Urothelium cell line (cell line): ENCODE data around the gene LRBA.
"Not testable (repeated sequence)": the region's sequence is repeated elsewhere in the genome, so short reads cannot be mapped to it uniquely, and the experiment has no call there.

Experiments
- DNase-seq: peaks from one replicate; pipeline ENCODE4 v3.0.0; 2011; ENCODE audit warnings: low spot score, mixed read lengths
- FAIRE-seq: peaks from 2 replicates; lab custom pipeline; 2011; peaks lifted over from hg19 to GRCh38; lab: Jason Lieb, UNC

Gene LRBA

DNA sequence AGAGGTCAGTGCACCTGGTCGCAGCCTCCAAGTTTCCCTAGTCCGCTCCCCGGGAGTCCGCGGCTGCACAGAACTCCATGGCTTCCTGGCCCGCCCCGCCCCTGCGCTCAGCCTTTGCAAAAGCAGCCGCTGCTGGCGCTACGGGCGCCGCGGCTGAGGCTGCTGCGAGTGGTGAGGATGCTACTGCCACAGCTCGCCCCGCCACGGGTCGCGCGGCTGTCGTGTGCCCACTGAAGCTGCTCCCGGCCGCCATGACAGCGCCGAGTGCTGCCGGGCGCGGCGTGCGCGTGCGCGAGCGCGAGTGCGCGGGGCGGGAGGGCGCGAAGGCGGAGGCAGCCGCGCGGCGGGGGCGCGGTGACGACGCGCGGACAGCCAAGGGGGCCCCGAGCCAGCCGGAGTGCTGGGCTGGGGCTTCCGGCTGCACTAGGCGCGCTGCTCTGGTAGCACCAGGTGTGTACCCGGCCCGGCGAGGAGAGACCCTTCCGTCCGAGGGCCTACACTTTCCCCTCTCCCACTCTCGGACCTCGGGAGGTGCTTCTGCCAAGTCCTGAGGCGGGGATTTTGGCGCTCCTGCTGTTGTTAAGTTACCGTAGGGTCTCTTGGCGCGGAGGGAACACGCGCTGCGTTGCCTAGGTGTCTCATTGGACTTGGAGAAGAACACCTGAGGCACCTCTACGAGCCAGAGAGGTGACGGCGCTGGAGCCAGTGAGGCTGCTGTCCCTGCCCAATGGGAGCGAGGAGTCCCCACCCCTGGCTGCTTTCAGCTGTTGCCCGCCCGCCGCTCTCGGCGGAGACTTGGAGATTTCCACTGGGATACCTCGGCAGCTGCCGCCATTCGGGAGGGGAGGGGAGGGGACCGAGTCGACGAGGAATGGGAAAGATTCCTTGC lies 619 bp upstream of the LRBA start:
- FAIRE-seq = peak; percentile 70

GRCh38 chr4:151013944-151014343 lies 1.1 kb downstream of the LRBA start:
- DNase-seq (no peak), FAIRE-seq (no peak)

More for the DNA sequence above, 619 bp upstream of the LRBA start:
- DNase-seq = peak; percentile 91

- FAIRE-seq (no peak), DNase-seq (no peak)
Measured at GRCh38 chr4:151013491-151013890, 1.6 kb downstream of the LRBA start.

- no peak for DNase-seq
- FAIRE-seq = no peak
Measured at GRCh38 chr4:151012820-151013219, 2.3 kb downstream of the LRBA start.

GRCh38 chr4:151012376-151012775 lies 2.7 kb downstream of the LRBA start:
- DNase-seq = no peak
- no peak for FAIRE-seq

DNA sequence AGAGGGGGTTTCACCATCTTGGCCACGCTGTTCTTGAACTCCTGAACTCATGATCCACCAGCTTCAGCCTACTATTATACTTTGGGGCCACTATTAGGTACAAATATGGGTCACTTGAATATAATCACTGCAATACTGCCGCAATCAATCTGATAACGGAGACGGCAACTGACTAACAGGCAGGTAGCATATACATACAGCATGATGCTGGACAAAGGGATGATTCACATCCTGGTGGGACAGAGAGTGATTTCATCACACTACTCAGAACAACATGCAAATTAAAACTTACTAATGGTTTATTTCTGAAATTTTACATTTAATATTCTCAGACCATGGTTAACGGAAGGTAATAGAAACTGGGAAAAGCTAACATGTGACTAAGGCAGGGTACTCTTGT lies 10.9 kb downstream of the LRBA start:
- DNase-seq (no peak), FAIRE-seq (no peak)

DNA sequence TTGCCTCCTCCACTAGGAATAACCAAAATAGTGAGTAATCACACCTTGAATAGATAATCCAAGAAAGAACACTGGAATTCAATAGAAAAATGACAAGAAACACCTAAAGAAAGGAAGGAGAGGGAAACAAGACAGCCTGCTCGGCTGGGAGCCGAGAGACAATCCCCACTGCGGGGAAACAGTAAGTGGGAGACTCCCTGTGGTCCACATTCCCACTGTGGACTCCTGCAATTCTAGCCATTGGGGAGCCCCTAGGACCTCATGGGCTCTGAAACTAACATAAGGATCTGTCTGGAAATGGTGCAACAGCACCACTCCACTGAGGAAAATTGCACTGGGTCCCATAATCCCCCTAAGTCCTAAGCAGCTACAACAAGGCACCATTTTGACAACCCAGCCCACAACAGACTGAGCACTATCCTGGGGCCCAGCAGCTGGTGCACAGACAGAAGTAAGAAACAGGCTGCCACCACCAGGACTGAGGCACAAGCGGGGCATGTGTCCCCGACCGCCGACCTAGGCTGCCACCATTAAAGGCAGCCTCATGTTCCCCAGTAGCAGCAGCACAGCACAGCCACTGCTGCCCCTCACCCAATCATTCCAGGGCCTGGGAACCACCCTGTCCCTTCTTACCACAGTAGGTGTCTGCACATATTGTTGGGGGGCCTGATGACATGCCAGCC lies 14.2 kb downstream of the LRBA start:
- DNase-seq (no peak), FAIRE-seq (no peak)

- DNase-seq (no peak), FAIRE-seq (no peak)
Measured at GRCh38 chr4:150999086-150999485, 16.0 kb downstream of the LRBA start.

DNA sequence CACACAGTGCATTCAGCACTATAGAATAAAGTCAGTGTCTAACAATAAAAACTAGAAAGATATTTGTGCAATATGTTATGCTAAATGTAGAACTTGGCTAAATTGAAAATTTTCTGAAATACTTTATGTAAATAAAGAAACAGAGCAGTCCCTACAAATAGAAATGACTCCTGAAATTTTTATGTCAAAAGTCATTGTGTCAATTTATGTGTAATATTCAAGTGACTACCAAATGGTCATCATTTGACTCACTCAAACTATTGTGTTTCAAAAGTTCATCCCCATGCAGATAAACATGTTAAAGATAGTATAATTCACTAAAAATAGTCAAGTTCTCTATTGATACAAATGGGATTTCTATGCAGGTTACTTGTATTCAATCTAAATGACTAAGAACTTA lies 17.9 kb downstream of the LRBA start:
- no peak for FAIRE-seq
- no peak for DNase-seq

GRCh38 chr4:150994721-150995120 lies 20.4 kb downstream of the LRBA start:
- no peak for DNase-seq
- no peak for FAIRE-seq

DNA sequence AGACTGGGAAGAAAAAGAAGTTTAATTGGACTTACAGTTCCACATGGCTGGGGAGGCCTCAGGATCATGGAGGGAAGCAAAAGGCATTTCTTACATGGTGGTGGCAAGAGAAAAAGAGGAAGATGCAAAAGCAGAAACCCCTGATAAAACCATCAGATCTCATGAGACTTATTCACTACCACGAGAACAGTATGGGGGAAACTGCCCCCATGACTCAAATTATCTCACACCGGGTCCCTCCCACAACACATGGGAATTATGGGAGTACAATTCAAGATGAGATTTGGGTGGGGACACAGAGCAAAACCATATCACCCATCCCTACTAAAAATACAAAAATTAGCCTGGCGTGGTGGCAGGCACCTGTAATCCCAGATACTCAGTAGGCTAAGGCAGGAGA lies 21.5 kb downstream of the LRBA start:
- not testable (repeated sequence) for DNase-seq, FAIRE-seq

DNA sequence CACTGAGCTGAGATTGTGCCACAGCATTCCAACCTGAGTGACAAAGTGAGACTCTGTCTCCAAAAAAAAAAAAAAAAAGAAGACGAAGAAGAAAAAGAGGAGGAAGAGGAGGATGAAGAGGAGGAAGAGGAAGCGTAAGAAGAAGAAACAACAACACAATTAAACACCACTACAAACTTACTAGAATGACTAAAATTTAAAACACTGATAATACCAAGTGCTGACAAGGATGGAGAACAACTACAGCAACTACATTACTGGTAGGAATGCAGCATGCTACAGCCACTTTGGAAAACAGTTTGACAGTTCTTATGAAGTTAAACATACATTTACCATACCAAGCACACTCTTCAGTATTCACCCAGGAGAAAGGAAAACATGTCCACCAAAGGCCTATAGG lies 24.1 kb downstream of the LRBA start:
- FAIRE-seq = no peak

GRCh38 chr4:150990250-150990649 lies 24.8 kb downstream of the LRBA start:
- DNase-seq (no peak), FAIRE-seq (no peak)

More for the DNA sequence above, 24.1 kb downstream of the LRBA start:
- no peak for DNase-seq

- FAIRE-seq (no peak), DNase-seq (no peak)
Measured at GRCh38 chr4:150988238-150988637, 26.8 kb downstream of the LRBA start.

DNA sequence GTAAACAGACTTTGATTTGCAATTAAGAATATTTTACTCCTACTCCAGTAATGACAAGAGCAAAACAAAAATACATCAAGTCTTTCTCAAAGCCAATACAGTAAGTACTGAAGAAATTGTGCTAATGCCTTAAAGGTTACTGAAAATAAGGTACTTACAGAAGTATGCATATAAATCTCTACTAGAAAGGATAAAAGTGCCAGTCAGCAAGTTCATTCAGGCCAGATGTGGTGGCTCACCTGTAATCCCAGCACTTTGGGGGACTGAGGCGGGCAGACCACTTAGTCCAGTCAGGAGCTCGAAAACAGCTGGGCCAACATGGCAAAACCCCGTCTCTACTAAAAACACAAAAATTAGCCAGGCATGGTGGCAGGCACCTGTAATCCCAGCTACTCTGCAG lies 27.9 kb downstream of the LRBA start:
- DNase-seq = no peak
- FAIRE-seq = no peak

DNA sequence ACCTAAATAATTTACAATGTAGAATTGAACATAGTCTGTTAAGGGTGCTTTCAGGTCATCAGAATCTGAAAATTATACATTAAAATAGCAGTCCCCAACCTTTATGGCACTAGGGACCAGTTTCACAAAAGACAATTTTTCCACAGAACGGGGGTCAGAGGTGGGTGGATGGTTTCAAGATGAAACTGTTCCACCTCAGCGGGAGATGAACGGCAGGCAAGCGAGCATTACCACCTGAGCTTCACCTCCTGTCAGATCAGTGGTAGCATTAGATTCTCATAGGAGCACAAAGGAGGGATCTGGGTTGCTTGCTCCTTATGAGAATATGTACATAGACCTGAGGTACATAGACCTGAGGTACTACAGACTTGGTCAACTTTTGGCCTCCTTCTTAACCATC lies 29.0 kb downstream of the LRBA start:
- FAIRE-seq (no peak), DNase-seq (no peak)

DNA sequence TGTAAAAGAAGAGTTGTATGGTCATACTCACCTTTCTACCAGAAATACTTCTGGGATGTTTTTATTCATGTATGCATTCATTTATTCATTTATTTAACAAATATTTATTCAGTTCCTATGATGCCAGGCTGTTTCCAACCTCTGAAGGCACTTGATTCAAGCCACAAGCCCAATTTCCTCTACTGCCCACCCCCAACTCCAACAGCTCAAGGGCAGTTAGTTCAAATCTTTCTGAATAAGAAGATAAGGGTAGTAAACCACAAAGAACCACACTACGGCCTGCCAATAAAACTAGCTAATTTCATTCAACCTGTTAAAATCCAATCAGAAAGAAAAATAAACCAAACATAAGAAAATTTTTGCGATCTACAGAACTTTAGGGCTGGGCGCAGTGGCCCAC lies 31.2 kb downstream of the LRBA start:
- FAIRE-seq = no peak

GRCh38 chr4:150982557-150983233 lies 32.4 kb downstream of the LRBA start:
- FAIRE-seq (no peak), DNase-seq (no peak)

More for the DNA sequence above, 31.2 kb downstream of the LRBA start:
- DNase-seq = no peak

GRCh38 chr4:150978738-150979575 lies 36.1 kb downstream of the LRBA start:
- DNase-seq (no peak), FAIRE-seq (no peak)

DNA sequence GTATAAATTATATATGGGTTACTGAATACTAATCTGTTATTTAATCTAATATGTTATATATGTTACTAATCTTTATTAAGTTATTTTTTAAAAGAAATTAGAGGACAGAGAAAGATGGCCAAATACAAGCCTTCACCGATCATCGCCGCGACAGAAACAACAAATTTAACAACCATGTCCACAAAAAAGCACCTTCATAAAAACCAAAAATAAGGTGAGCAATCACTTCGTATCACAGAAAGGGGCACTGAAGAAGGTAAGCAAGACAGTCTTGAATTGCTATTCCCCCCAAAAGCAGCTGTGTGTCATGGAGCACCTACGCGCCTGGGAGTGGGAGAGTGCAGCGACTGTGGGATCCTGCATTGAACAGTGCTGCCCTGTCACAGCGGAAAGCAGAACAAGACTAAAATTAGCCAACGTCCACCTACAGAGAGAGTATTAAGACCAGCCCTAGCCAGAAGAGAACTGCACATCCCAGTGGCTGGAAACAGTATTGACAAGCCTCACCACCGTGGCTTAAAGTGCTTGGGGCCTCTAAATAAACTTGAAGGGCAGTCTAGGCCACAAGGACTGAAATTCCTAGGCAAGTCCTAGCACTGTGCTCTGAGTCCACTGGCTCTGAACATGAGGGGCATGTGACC lies 38.5 kb downstream of the LRBA start:
- FAIRE-seq (no peak), DNase-seq (no peak)
